Colonic mucosa (tissue), 4 donors: ENCODE measurements around the gene PBX4. TPM values are rescaled to one million over a fixed set of nuclear protein-coding genes. Genes with fewer than 3 reads are reported as not detected.

Source experiments
- DNase-seq: peaks from one replicate; pipeline ENCODE4 v3.0.0-alpha.2; 2020
- H3K27ac ChIP-seq: fragments of 200-600 bp; one replicate; pipeline ENCODE4 v1.8.0; 2021
- H3K27me3 ChIP-seq: fragments of 200-600 bp; one replicate; pipeline ENCODE4 v1.8.0; 2021
- H3K36me3 ChIP-seq: fragments of 200-600 bp; one replicate; pipeline ENCODE4 v1.8.0; 2021
- H3K4me1 ChIP-seq: fragments of 200-600 bp; one replicate; pipeline ENCODE4 v1.8.0; 2021; ENCODE audit warnings: mild to moderate bottlenecking
- H3K4me3 ChIP-seq: fragments of 200-600 bp; one replicate; pipeline ENCODE4 v1.8.0; 2021
- H3K9ac ChIP-seq, 2 donors: one replicate each; pipeline ENCODE4 v1.7.0; 2013; ENCODE audit warnings: control low read depth in 2 of 2, low read depth in 2 of 2, low read length in 2 of 2
- H3K9me3 ChIP-seq: fragments of 200-600 bp; one replicate; pipeline ENCODE4 v1.8.0; 2021
- intact Hi-C: fragments of 100-400 bp; cut with DNase I; formaldehyde crosslinking; loops from one replicate; pipeline ENCODE4 v1.14.1; 2022
- total RNA-seq, 2 donors: library from RNA; stranded (reverse); fragmentation: NEBNext Ultra II Directional in 1 of 2; extraction: Animal tissue kit (Norgen Biotek cat#: 25700) in 1 of 2; gene quantifications; one replicate each; pipeline ENCODE4 v1.2.1, GENCODE V29; 2021
- TF ChIP-seq, protein P1 (sequence below): fragments of 200-600 bp; IDR thresholded peaks from one replicate; pipeline ENCODE4 v1.8.0; 2022; ENCODE audit warnings: antibody characterized with exemption, mild to moderate bottlenecking
- donor health status: healthy.
- donor health status: DM: no; HTN: no; CAD: no.
- donor health status: DM: no; HTN: no; CAD: no.

PBX4 gene
- total RNA-seq, 2 donors from 2014 or later = 2.3 to 4.9 TPM

DNA sequence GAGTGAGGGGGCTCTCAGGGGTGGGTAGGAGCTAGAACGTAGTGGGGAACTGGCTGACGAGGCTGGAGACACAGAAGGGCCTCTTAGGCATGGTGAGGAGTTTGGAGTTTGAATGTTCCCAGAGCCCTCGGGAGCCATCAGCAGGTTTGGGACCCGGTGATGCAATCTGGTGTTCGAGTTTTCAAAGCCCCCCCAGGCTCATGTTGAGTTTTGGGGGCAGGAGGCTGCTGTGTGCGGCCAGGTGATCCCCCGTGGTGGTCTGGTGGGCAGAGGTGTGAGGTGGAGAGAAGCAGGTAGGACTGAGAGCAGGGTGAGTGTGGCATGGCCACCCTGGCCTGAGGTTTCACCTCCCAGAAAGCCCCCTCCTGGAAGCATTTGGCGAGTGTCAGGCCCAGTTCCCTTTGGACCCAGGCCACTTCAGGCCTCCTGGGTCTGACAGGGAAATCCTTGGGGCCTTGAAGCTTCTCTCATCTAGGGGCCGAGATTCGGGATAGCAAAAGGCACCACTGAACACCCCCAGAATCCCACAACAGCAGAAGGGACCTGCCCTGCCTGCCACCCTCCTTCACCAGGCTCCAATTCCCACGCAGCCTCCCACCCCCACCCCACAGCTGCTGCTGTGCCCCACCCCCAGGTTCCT is 88.6 kb downstream of the PBX4 start:
- H3K4me1 ChIP-seq = no peaks in the 10 kb centered on the region
- DNase-seq = no peak
- no peaks in the 10 kb centered on the region for H3K36me3 ChIP-seq
- no peak overlapping the region for H3K27ac ChIP-seq
- intact Hi-C loops = loop anchor here (5.0 kb wide), 1 partner anchor 427 kb away; no protein-coding TSS in a partner anchor
- H3K9ac ChIP-seq = no peak overlapping the region
- H3K4me3 ChIP-seq = no peak overlapping the region
- H3K27me3 ChIP-seq = no peaks in the 10 kb centered on the region
- TF ChIP-seq, protein P1, sequence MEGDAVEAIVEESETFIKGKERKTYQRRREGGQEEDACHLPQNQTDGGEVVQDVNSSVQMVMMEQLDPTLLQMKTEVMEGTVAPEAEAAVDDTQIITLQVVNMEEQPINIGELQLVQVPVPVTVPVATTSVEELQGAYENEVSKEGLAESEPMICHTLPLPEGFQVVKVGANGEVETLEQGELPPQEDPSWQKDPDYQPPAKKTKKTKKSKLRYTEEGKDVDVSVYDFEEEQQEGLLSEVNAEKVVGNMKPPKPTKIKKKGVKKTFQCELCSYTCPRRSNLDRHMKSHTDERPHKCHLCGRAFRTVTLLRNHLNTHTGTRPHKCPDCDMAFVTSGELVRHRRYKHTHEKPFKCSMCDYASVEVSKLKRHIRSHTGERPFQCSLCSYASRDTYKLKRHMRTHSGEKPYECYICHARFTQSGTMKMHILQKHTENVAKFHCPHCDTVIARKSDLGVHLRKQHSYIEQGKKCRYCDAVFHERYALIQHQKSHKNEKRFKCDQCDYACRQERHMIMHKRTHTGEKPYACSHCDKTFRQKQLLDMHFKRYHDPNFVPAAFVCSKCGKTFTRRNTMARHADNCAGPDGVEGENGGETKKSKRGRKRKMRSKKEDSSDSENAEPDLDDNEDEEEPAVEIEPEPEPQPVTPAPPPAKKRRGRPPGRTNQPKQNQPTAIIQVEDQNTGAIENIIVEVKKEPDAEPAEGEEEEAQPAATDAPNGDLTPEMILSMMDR = no peak
- no peaks in the 10 kb centered on the region for H3K9me3 ChIP-seq

DNA sequence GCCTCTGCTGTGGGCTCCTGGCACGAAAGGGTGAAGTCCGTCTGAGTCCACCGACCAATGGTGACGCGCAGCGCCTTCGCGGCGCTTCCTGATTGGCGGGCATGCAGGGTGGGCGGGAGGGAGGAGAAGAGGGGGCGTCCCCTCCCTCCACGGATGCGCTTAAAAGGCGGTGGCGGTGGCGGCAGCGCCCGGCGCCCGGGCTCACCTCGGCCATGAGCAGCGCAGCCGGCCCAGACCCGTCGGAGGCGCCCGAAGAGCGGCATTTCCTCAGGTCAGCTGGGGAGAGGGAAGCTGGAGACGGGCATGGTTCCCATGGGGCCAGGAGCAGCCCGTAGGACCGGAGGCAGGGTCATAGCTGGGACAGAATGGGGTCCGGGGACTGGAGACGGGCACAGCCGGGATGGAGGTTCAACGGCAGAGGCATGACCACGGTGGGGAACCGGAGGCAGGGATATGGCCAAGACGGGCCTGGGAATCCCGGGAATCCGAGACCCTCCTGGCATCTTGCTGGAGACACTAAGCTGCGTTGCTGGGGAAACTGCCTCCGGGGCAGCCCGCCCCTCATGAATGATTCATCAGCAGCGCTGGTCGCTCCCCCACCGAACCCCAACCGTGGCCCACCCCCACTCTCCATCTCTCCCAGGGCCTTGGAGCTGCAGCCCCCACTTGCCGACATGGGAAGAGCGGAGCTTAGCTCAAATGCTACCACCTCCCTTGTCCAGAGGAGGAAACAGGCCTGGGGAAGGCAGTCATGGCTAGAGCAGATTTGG is 89.6 kb downstream of the PBX4 start, which contains the start of gene YJEFN3:
Gene YJEFN3 (plus strand): TSS at position 191 of the 770 bp plus-strand sequence. CDS start 22 bp downstream, at position 213.
- Histone ChIP-seq H3K36me3 (no peaks in the 10 kb centered on the region), H3K9me3 (no peaks in the 10 kb centered on the region), H3K27me3 (no peaks in the 10 kb centered on the region), H3K4me3 (no peak within 1 kb of the TSS), H3K9ac (peak within 1 kb of the TSS in 1 of 2 donors; percentile 2), H3K27ac (no peak within 1 kb of the TSS), H3K4me1 (no peaks in the 10 kb centered on the region)
- intact Hi-C loops = no loop called here
- TF ChIP-seq, protein P1 = no peak
- no peak for DNase-seq

DNA sequence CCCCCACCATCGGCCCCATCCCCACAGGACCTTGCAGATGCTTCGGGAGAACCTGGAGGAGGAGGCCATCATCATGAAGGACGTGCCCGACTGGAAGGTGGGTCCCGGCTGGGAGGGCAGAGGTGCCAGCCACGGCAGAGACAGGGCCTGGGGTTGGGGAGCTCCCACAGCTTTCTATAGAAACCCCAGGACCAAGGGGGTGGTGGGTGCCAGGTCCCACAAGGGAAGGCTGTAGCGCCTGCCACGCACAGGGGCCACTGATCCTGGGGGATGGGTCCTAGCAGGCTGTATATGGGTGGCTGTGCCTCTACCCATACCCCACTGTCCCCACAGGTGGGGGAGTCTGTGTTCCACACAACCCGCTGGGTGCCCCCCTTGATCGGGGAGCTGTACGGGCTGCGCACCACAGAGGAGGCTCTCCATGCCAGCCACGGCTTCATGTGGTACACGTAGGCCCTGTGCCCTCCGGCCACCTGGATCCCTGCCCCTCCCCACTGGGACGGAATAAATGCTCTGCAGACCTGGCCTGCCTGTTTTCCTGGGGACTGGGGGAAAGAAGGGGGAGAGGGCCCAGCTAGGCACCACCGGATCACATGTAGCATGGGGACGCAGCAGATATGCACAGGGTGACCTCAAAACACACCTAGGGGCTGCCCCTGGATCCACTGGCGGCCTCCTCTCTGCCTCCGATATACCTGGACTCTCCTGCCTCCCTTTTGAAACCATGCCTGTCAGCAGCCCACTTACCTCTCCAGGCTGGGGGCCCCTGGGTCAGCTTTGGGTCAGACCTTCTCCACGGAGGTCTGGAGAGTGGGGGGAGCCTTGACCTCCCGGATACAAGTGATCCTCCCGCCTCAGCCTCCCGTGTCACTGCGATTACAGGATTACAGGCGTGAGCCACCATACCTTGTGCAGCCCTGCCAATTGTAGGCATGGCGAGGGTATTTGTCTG is 90.5 kb downstream of the PBX4 start:
- TF ChIP-seq, protein P1 = no peak
- Histone ChIP-seq H3K9ac (peak overlapping the region in 1 of 2 donors; percentile 2), H3K36me3 (no peaks in the 10 kb centered on the region), H3K4me1 (no peaks in the 10 kb centered on the region), H3K27me3 (no peaks in the 10 kb centered on the region), H3K27ac (no peak overlapping the region), H3K4me3 (no peak overlapping the region), H3K9me3 (no peaks in the 10 kb centered on the region)
- intact Hi-C loops = no loop called here
- DNase-seq = no peak

DNA sequence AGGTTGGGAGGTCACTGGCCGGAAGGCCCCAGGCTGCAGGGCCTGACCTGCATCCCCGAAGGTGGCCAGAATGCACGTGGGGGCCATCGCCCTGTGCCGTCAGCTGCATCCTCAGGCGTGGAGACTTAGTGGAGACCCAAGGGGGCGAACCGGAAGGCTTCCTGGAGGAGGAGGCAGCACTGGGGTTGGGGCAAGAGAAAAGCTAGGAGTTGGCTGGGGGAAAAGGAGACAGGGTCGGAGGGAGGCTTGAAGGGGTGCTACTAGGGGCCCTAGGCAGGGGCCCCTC is 91.2 kb downstream of the PBX4 start:
- Histone ChIP-seq H3K4me1 (no peaks in the 10 kb centered on the region), H3K4me3 (no peak overlapping the region), H3K27me3 (no peaks in the 10 kb centered on the region), H3K9me3 (no peaks in the 10 kb centered on the region), H3K27ac (no peak overlapping the region), H3K36me3 (no peaks in the 10 kb centered on the region), H3K9ac (no peak overlapping the region)
- DNase-seq = no peak
- intact Hi-C loops = no loop called here
- TF ChIP-seq, protein P1 = no peak
